ENCODE measurements around the gene C1RL.

C1RL gene

DNA sequence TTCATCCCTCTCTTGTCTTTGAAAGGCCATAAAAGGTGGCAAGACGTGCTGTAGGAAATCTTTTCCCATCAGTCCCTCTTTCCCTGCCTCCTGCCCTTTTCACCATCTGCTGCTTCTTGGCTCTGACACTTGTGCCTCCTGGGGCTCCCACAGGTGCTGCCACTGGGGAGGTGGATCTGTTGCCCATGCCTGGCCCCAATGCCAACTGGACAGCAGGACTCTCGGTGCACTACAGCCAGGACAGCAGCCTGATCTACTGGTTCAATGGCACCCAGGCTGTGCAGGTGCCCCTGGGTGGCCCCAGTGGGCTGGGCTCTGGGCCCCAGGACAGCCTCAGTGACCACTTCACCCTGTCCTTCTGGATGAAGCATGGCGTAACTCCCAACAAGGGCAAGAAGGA is 27.7 kb upstream of the C1RL start:
- no peak for DNase-seq (ENCODE audit: low read depth)

DNA sequence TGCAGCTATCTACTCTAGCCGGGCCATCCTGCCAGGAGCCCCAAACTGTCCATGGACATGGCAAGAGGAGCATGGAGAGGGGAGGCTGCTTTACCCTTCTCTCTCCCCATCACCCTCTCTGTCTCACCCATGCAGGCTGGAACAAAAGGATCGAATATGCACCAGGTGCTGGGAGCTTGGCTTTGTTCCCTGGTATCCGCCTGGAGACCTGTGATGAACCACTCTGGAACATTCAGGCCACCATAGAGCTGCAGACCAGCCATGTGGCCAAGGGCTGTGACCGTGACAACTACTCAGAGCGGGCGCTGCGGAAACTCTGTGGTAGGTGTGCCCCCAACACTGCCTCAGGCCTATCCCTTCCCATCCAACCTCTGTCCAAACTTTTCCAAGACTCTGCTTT is 27.1 kb upstream of the C1RL start:
- no peak for DNase-seq (ENCODE audit: low read depth)

DNA sequence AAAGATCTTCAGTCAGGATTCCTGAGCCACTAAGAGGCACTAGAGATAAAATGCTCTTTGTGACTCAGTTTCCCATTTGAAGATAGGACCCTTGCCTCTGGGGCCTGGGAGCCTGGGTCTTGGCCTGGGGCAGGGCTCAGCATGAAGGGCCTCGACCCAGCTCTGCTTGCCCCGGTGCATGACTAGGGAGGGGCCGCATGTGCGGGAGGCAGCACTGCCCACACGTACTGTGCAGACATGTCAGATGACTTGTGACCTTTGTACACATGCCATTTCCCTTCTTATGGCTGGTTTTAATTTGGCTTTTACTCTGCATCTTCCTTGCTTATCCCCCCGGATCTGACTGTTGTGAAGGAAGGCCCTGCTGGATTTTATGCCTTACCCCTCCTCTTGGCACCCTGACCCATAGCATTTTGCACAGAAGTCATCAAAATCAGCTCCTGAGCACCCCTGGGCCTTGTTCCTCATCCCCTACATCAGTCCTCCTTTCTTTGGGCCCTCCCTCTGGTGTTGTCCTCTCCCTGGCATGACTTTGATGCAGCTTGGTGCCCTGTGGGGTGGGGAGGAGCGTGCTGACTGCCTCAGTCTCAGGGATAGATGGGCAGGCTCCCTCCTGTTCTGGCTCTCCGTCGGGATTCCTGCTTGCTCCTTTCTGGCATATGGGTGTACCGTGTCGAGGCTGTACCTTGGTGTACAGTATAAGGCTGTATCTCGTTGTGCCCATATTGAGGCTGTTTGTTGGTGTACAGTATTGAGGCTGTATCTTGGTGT is 25.6 kb upstream of the C1RL start:
- no peak for DNase-seq (ENCODE audit: low read depth)

DNA sequence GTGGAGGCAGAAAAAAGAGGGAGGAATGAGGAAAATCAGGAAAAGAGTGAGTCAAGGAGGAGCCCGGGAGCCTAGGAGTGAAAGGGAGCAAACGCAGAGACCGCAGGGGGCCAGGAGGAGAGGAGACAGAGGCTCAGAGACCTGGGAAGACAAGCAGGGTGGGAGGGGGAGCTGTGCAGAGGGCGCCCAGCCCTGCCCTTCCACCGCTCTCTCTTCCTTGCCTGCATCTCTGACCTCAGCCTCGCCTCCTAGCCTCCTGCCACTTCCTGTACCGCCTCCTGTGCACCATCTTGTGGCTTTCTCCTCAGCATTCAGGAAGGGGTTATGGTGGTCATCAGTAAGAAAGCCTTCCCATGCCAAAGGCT is 22.5 kb upstream of the C1RL start:
- DNase-seq (ENCODE audit: low read depth) = no peak

DNA sequence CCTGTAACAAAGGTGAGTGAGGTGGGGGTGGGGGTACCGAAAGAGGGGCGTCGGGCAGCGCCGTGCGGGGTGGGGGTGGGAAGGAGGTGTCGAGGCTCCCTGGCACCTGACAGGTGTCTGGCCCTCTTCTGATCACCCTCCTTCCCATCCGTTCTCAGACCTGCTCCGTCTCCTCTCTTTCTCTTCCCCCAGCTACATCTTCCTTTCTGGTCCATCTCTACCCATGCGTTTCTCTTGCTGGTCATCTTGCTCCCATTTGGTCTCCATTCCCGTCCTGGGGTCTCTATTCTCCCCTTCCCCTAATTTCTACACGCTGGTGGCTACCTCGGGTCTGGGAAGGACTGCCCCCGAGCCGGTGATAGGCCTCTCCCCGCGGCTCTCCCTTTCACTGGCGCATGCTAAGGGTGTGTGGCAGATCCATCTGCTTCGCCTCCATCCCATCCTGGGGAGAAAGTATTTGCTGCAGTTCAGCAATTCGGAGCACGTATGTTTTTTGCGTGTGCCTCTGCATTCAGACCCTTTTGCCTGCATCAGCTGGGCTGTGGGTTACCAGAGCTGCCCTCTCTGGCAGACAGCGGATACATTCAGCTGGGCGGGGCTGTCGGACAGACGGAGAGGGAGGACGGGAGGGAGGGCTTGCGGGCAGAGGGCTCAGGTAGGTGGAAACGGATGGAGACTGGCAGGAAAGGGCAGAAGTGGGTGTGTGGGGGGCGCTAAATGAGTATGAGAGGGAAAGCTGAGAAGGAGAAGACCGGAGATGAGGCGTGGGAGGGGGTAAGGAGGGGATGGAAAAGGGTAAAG is 21.9 kb upstream of the C1RL start:
- DNase-seq (ENCODE audit: low read depth) = no peak

DNA sequence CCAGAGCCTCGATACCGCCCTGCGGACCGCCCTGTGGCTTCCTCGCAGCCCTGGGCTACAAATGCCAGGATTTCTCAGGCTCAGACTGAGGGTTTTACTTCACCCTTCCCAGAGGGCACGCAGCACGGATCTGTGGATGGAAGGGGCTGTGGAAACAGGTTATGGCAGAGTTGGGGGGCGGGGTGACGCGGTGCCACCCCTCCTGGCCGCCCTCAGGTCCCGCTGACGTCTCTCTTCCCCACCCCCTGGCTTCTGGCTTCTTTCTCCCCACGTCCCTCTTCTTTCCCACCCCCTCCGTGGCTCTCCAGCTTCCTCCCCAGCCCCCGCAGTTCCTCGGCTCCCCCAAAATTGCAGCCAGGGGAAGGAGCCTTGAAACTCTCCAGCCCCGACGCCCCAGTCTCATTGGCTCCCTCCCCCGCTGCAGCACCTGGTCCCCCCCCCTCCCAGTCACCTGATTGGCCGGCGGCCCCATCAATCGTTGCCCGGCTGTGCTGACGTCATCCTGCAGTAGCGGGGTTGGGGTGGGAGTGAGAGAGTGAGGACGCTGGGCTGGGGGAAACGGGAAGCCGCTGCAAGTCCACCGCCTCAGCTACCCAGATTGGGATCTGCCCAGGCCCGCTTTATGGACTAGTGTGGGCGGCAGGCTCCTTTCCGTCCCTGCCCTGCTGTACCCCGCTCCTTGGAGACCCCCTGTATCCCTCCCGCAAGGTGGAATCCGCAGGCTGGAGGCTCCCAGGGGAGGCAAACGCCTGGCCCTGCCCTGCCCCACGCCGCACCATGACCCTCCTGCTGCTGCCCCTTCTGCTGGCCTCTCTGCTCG is 21.1 kb upstream of the C1RL start, which contains the start of gene CLSTN3:
TSS of gene CLSTN3 (plus strand) at position 500 of the 820 bp plus-strand sequence. CDS start at position 778, 278 bp downstream.
- peak; percentile 76 for DNase-seq (ENCODE audit: low read depth)

DNA sequence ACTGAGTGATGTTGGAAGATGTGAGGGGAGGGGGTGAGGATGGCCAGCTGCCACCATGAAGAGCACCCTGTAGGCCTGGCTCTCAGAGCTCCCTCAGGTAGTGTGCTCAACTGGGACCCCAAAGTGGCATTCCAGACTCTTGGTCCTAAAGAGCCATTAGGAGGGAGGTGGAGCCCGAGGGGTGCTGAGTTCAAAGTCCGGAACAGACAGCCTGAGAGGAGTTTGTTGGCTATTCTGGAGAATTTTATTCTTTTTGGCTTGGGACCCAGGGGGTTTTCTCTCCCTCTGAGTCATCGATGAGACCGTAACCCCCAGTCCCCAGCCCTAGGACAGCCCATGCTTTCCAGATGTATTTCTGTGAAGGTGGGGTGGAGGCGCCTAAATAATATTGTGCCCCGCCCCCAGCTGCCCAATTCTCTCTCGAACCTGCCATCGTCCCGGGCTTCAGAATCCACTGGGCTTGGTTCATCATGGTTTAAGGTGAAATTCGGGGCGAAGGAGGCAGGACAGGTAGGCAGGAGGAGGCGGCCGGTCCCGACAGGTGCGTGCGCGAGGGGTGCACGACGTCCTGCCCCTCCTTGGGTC is 20.4 kb upstream of the C1RL start:
- no peak for DNase-seq (ENCODE audit: low read depth)

DNA sequence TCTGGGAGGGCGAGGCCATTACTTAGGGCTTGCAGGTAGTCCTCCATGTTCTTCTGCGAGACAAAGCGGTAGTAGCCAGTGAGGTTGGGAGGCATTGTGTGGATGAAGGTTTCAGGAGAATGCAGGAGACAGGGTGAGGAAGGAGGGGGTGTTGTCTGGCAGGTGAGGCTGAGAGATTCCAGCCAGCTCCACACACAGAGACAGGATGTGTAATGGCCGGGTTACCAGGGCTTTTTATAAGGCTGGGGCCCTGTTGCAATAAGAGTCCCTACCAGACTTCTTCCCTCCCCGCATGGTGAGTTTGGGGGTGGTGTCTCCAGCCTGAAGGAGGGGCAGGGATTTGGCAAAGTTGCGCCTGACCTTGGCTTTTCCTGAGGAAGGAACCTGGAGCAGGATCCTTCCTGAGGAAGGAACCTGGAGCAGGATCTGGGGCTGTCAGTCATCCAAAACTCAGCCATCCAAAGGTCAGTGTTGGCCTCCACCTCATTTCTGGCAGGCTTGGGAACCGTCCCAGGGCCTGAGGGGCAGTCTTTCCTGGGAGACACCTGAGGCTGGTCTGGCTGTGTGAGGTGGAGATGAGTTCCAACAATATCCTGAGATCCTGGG is 19.8 kb upstream of the C1RL start, which contains the start of gene RBP5:
TSS of gene RBP5 (minus strand) at position 209 of the 606 bp plus-strand sequence. CDS start at position 95, 114 bp downstream.
- DNase-seq (ENCODE audit: low read depth) = no peak

DNA sequence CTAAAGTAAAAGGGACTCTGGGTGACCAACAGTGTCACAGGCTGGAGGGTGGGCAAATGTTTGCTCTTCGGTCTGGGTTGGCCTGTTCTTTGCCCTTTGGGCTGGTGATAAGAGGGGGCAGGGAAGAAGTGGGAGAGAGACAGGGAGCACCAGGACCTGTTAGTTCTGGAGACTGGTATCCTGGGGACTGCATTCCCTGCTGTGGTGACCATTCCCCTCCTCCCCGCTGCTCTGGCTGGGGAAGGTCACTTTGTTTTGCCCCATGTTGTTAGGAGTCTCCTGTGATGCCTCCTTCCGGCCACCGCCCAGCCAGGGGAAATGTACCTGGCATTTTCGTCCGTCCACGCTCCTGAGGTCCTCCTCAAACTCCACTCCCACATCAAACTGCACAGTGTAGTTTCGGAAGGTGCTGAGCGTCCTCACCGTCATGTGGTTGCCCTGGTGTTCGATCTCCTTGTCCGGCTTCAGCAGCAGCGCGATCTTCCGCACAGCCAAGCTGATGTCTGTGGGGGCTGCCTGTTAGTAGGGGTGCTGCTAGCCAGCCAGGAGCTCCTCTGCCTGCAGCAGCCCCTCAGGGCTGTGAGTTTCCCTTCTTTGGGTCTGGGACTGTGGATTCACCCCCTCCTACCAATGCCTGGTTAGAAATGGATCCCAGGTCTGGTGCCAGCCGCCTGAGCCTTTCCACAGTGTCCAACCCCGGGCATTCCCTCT is 19.1 kb upstream of the C1RL start:
- no peak for DNase-seq (ENCODE audit: low read depth)

DNA sequence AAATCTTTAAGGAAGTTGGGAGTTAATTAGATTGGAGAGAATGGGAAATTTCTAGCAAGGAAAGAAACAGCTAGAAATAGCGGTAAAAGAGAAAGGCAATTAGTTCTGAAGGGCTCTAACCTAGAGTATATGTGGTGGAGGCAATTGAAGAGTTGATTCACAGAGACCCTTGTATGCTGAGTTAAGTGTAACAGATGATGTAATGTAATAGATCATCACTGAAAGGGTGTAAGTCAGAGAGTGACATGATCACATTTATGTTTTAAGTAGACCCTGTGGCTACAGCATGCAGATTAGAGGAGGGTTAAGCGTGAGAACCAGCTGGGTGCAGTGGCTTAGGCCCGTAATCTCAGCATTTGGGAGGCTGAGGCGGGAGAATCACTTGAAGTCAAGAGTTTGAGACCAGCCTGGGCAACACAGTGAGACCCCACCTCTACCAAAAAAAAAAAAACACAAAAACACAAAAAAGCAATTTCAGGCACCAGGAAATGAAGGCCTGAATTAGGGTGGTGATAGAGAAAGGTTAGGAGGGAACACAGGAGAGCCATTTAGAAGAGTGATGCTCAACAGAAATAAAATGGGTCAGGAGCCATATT is 16.7 kb upstream of the C1RL start:
- DNase-seq (ENCODE audit: low read depth) = no peak

DNA sequence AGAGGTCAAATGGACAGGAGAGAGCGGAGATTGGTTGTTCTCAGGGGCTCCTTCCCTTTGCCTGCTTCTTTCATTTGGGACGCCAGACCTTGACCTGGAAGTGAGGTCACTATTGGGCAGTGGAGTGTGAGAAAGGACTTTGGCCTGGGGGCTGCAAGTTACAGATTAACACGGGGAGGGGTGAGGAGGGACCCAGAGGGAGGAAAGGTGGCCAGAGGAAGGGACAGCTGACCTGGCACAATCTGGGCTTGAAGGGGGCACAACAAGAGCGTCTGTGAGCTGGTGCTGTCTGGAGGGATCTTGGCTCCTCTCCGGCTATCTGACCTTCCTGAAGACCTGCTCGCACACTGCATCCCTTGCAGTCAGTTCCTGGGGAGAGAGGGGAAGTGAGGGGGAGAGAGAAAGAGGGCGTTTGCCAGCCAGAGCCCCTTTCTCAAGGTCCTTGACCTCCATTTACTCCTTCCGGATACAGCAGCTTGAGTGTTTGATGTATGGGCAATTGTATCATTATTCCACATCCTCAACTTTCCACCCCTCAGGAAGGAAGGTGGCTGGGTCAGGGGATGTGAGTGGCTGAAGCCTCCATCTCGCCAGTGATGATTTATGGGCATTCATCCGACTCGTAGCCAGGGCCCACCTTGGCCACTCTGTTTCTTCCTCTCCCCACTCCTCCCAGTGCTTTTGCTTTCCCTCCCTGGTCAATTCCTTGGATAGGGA is 14.9 kb upstream of the C1RL start:
- no peak for DNase-seq (ENCODE audit: low read depth)

DNA sequence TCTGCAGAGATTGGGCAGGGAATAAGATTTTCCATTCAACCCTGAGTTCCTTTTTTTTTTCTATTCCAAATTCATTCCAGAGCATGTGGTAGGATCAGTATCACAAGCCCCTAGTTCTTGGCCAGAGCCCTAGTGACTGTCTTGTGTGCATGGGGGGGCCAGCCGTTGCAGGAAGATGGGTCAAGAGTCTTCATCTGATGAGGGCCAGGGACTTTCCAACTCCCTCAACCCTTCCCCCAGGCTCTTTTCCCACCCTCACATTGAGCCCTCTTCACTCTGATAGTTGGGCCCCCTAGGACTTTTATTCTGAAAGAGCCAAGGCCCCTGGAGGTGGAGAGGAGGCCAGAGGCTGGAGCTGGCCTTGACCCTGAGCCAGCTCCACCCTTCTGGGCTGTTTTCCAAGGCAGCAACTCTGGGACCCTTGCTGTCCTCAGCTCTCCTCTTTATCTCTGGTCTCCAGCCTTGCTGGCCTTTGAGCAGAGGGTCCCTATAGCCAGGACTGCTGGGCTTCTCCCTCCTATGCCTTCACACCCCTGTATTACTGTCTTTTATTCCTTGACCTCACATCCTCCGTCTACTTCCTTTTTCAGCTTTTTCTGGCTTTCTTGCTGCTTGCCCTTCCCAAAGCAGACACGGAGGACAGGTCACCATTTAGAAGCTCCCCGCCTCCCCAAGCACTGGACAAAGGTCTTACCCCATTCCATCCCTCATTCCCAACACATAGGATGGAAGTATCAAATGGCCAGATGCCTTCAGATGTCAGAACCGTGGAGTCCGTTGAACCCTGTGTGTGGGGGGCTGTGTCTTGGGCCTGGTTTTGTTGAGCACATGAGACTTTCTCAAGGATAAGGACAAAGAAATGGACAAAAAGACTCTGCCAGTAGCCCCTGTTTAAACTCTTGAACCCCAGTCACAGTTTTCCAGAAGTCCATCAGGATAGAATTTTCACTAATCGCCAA is 14.1 kb upstream of the C1RL start:
- no peak for DNase-seq (ENCODE audit: low read depth)

DNA sequence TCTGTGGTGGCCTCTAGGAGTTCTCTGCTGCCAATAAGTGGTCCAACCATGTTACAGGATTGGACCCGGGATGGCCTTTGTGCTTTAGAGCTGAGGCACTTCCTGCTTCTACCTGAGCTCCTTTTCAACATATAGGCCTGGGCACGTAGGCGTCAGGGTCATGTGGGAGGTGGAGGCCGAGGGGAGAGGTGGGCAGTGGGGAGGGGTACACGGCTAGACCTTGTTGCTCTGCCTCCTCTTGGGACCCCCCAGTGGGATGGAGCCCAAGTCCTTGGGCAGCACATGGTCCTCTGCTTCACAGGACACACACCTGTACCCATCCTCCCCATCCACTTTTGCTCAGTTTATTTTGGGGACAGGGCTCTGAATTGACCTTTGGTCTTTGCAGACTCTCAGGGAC is 12.3 kb upstream of the C1RL start:
- no peak for DNase-seq (ENCODE audit: low read depth)

DNA sequence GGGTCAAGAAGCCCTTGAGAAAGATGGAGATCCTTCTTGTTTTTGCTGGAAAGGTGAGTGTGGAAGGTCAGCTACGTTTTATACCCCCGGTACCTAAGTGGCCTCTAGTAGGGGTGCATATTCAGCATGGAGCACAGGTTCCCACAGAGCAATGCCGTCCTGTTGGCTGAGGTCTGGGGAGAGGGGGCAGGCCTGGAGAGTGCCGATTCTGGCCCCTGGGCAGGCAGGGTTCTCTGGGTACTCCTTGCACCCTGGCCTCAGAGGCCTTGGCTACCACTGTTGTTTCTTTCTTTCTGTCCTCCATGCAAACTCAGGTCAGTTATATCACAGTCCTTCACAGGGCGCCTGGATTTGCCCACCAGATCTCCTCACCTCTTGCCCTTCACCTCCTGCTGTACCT is 11.2 kb upstream of the C1RL start:
- no peak for DNase-seq (ENCODE audit: low read depth)

DNA sequence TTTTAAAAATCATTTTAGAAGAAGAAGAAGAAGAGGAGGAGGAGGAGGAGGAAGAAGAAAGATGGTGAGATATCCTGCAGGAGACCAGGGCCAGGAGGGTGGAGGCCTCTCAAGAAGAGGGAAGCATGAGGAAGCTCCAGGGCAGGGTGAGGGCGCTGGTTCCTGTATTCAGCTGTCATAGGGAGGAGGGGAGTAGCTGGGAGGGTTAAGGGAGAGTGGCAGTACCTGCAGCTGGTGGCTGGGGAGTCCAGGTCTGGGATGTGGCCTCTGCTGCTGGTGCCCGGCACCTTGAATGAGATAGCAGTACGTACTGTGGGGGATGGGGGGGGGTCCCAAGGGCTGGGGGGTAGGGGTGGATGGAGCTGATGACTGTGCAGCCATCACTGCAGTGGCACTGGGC is 9.9 kb upstream of the C1RL start:
- no peak for DNase-seq (ENCODE audit: low read depth)

DNA sequence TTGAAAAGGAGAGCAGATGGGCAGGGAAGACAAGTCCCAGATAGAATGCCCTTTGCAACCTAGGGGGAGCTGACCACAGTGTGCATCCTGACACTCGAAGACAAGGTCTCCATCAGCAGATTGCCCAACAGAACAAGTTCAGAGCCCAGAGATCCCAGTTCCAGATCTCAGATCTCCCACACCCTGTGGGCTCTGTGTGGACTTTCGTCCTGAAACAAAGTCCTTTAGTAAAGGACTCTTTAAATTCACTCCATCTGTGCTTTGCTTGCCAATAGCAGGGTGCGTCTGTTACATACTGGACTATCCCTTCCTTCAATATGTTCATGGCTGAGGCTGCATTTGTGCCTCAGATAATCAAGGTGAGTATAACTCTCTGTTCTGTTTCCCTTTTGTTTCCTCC is 8.7 kb upstream of the C1RL start:
- DNase-seq (ENCODE audit: low read depth) = no peak

DNA sequence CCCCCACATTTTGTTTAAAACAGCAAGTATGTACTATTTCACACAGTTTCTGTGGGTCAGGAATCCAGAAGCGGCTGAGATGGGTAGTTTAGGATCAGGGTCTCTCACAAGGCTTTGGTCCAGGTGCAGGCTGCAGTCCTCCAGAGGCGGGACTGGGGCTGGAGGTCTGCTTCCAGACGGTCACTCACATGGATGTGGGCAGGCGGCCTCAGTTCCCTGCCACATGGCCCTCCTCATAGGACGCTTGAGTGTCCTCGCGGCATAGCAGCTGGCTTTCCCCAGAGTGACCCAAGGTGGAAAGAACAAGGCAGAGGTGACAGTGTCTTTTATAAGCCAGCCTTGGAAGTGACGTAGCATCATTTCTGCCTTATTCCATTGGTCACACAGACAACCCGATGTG is 7.9 kb upstream of the C1RL start:
- no peak for DNase-seq (ENCODE audit: low read depth)

DNA sequence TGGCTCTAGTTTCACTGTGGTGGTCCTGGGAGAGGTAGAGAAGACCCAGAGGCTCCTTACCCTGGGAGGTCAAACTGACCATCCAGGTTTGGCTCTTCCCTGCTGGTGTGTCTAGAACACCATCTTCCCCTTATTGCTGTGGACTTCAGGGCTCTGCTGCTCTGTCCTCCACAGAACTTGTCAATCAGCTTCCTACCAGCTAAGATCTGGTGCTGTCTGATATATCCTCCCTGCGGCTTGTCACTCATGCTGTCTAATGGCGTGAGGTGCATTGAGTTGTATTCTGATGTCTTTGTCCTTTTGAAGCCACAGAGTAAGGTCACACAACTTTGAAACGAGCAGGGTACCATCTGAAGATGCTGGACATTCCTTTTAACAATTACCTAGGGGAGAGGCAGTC is 7.2 kb upstream of the C1RL start:
- no peak for DNase-seq (ENCODE audit: low read depth)

DNA sequence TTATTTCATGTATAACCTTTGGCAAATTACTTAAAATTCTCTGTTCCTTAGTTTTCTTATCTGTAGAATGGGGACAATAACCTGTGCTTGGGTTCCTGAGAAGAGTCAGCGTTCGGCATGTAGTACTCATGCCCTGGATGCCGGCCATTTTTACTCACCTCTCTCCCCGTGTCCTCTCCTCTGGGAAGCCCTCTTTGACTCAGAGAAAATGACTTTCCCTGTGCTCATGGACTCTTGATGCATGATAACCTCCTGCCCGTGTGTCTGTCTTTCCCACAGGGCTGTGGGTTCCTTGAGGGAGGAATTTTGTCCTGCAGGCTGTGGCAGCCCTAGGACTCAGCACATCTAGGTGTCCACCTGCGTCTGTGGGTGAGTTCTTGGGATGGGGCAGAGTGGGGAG is 5.8 kb upstream of the C1RL start:
- no peak for DNase-seq (ENCODE audit: low read depth)
